ENCODE data around the gene MICU1.

The MICU1 gene

GRCh38 chr10:72567421-72567820, 58.5 kb downstream of the MICU1 start:
- no peak overlapping the region for H3K4me3 ChIP-seq (ENCODE audit: low read depth, low read length)
- TF ChIP-seq, protein P1, sequence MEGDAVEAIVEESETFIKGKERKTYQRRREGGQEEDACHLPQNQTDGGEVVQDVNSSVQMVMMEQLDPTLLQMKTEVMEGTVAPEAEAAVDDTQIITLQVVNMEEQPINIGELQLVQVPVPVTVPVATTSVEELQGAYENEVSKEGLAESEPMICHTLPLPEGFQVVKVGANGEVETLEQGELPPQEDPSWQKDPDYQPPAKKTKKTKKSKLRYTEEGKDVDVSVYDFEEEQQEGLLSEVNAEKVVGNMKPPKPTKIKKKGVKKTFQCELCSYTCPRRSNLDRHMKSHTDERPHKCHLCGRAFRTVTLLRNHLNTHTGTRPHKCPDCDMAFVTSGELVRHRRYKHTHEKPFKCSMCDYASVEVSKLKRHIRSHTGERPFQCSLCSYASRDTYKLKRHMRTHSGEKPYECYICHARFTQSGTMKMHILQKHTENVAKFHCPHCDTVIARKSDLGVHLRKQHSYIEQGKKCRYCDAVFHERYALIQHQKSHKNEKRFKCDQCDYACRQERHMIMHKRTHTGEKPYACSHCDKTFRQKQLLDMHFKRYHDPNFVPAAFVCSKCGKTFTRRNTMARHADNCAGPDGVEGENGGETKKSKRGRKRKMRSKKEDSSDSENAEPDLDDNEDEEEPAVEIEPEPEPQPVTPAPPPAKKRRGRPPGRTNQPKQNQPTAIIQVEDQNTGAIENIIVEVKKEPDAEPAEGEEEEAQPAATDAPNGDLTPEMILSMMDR (IDR thresholded peaks at IDR 0.05; ENCODE audit: borderline replicate concordance, insufficient read depth, low read depth, low read length), result no peak

DNA sequence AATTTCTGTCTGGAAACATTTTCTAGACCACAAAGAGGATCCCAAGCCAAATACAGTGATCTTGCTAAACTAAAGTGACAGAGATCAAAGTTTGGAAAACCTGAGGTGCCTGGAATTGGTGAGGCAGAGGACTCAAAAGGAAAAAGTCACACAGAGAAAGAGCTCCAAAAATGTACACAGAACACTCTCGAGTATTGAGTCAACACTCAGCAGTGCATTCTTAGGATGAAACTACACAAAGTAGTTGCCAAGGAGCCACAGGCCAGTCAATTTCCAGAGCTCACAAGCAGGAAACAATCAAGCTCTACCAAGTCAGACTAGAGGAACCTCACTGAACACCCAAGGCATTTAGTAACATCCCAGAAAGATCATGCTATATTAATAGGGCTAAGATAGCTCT, 61.3 kb downstream of the MICU1 start:
- TF ChIP-seq, protein P1 (IDR thresholded peaks at IDR 0.05; ENCODE audit: borderline replicate concordance, insufficient read depth, low read depth, low read length), result no peak
- no peak overlapping the region for H3K4me3 ChIP-seq (ENCODE audit: low read depth, low read length)

- TF ChIP-seq, protein P1 (IDR thresholded peaks at IDR 0.05; ENCODE audit: borderline replicate concordance, insufficient read depth, low read depth, low read length), result no peak
- no peak overlapping the region for H3K4me3 ChIP-seq (ENCODE audit: low read depth, low read length)
These were observed 62.4 kb downstream of the MICU1 start for GRCh38 chr10:72563327-72563932.

- H3K4me3 ChIP-seq (ENCODE audit: low read depth, low read length), result no peak overlapping the region
- TF ChIP-seq, protein P1 (IDR thresholded peaks at IDR 0.05; ENCODE audit: borderline replicate concordance, insufficient read depth, low read depth, low read length), result no peak
These were observed 64.1 kb downstream of the MICU1 start for GRCh38 chr10:72561745-72562166.

- TF ChIP-seq, protein P1 (IDR thresholded peaks at IDR 0.05; ENCODE audit: borderline replicate concordance, insufficient read depth, low read depth, low read length), result no peak
- H3K4me3 ChIP-seq (ENCODE audit: low read depth, low read length), result no peak overlapping the region
These were observed 68.5 kb downstream of the MICU1 start for GRCh38 chr10:72557362-72557761.

DNA sequence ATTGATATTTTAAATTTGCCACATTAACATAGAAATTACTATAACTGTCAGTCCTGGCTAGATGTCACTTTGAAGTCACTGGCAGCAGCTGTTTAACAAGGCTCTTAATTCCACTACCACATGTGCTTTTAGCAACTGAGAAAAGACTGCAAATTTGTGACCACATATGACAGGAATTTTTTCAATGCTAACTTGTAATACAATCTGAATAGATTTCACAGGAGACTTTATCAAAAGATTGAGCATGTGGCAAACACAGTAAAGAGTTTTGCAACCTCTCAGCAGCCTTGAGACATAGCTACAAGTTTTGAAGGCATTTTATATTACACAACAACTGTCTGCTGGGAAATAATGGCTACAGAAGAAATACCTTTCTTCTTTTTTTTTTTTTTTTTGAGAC, 73.0 kb downstream of the MICU1 start:
- H3K4me3 ChIP-seq (ENCODE audit: low read depth, low read length), result no peak overlapping the region

GRCh38 chr10:72550239-72550638, 75.6 kb downstream of the MICU1 start:
- TF ChIP-seq, protein P1 (IDR thresholded peaks at IDR 0.05; ENCODE audit: borderline replicate concordance, insufficient read depth, low read depth, low read length), result no peak
- H3K4me3 ChIP-seq (ENCODE audit: low read depth, low read length), result no peak overlapping the region

More for the DNA sequence above, 73.0 kb downstream of the MICU1 start:
- TF ChIP-seq, protein P1 (IDR thresholded peaks at IDR 0.05; ENCODE audit: borderline replicate concordance, insufficient read depth, low read depth, low read length), result no peak
